ENCODE measurements around the gene ETFRF1. TPM values are rescaled to one million over a fixed set of nuclear protein-coding genes. Genes with fewer than 3 reads are reported as not detected.

The ETFRF1 gene, protein sequence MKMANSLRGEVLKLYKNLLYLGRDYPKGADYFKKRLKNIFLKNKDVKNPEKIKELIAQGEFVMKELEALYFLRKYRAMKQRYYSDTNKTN
- total RNA-seq (2014; rRNA removed; shearing (Covaris generic); ENCODE audit: low replicate concordance), result 12.8 and 16.9 TPM in 2 replicates

DNA sequence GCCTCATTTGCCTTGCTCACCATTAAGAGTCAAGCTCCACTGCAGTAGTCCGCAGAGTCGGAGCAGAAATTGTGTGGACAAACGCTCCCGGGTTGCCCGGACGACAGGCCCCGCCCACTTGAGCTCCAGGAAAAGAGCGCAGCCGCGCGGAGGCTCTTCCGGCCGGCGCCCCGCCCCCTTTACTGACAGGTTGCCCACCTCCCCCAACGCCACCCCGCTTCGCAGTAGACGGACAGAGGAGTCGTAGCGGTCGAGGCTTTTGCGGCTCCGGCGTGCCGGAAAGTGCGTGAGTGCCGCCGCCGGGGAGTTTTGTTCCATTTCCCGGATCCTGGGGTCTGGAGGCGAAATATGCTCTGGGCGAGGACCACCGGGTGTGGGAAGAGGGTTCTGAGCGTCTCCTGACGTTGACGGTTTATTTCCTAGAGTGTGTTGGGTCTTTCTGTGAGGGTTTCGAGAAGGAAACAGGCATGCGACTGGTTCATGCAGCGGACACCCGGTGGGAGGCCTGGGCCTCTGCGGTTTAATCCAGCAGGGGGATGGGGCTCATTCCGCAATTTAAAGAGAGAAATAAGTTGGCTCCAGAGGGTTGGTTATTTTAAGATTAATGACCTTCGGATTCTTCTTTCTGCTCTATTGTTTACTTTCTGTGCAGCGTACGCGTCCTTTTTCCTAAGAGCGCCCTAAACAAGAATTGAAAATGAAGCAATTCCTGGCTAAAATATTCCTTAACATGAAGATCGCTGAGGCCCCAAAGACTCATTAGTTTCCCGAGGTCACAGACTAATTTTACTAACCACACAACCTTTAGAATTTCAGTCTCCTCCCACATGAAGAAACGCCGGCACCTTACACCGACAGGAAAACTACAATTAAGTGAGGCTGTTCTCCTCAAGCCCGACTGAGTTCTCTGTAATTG is at the start of gene ETFRF1, which contains the start of gene DNAI7:
Gene ETFRF1, plus strand, starts transcription at position 182 of the 916 bp plus-strand sequence. CDS start 8,720 bp downstream, outside the sequence.
Gene DNAI7, minus strand, starts transcription at position 105 of the 916 bp plus-strand sequence. Its CDS starts 82 bp downstream, at position 23.
- DNase-seq (ENCODE audit: low read depth), result peak; percentile 92
- in situ Hi-C loops (cut with HindIII; ENCODE audit: low pct_unique_long_range_greater_than_20kb, low sequenced_read_pairs), result no loop called here

DNA sequence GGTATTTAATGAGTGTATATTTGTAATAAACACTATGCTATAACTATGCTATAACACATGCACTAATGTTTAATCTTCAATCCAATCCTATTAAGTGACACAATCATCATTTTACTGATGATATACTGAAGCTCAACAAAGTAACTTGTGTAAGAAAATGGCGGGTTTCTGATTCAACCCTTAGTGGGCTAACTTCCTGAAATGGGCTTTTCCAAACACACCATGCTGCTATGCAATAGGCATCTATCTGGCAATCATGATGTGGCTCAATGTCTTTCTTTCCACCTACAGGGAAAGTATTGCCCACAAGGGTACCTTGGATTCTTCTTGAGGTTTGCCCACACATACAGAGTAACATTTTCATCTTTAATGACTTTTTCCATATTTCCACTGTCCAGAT is 48.4 kb upstream of the ETFRF1 start:
- DNase-seq (ENCODE audit: low read depth), result no peak

DNA sequence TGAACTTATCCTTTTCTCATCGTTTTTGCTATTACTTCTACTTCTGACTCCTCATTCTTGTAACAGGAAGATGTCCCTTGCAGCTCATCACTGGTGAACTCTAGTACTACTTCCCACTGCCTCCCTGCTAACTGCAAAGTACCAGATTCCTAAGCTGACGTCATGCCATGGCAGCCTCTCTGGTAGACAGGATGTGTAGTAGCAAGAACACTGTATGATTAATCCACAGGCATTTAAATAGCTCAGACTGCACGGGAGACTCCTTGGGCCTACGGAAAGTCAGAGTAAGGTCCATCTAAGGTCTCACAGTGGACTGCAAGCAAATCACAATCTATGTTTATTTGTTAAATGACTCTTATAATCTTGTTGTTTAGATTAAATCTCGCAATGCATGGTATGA is 43.6 kb upstream of the ETFRF1 start:
- in situ Hi-C loops (cut with HindIII; ENCODE audit: low pct_unique_long_range_greater_than_20kb, low sequenced_read_pairs), result no loop called here
- peak; percentile 88 for DNase-seq (ENCODE audit: low read depth)

More for the DNA sequence above, 48.4 kb upstream of the ETFRF1 start:
- in situ Hi-C loops (cut with HindIII; ENCODE audit: low pct_unique_long_range_greater_than_20kb, low sequenced_read_pairs), result no loop called here

DNA sequence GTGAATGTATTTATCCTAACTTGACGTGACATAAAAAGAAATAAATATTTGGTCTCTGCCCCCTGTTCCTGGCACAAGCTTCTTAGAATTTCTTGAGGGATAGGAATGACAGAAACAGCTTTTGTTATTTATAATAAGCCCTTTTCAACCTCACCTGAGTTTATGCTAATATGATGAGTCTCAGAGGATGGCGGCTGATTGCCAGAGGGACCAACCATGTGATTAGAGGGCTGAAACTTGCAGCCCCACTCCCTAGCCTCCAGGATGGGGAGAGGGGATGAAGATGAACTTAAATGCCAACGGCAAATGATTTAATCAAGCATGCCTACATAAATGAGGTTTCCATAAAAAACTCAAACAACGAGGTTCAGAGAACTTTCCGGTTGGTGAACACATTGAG is 43.0 kb upstream of the ETFRF1 start:
- in situ Hi-C loops (cut with HindIII; ENCODE audit: low pct_unique_long_range_greater_than_20kb, low sequenced_read_pairs), result no loop called here
- DNase-seq (ENCODE audit: low read depth), result no peak

DNA sequence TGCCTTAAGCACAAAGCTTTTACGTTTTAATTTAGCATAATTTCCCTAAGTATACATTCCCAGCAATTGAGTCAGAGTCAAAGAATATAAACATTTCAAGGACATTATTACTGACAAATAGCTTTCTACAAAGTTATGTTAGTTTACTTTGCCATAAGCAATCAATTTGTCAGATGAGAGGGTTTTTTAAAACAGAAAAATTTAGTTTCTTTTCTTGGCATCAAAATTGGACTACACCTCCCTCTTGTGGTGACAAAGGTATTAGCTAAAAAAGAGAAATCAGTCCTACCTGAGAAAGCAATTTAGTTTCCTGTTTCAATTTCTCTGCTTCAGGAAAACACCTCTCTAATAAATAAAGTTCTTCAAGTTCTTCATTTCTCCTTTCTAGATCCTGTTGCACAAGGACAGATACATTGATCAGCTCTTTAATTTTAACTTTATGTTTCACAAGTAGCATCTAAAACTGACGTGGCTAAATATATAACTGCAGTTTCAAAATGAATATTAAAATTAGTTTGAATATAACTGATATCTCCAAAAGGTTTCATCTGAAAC is 39.9 kb upstream of the ETFRF1 start:
- peak; percentile 25 for DNase-seq (ENCODE audit: low read depth)
- in situ Hi-C loops (cut with HindIII; ENCODE audit: low pct_unique_long_range_greater_than_20kb, low sequenced_read_pairs), result no loop called here

DNA sequence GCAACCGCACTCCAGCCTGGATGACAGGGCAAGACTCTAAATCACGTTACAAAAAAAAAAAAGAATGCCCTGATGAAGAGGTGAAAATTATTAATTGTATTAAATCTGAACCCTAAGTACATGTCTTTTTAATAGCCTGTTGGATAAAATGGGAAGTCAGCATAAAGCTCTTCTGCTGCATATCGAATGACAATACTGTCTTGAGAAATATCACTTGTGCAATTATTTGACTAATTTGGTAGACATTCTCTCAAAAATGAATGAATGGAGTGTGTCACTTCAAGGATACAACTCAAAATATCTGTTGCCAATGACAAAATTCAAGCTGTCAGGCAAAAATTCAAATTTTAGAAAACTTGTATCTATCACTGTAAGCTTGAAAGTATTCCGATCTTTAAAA is 39.0 kb upstream of the ETFRF1 start:
- DNase-seq (ENCODE audit: low read depth), result no peak
- in situ Hi-C loops (cut with HindIII; ENCODE audit: low pct_unique_long_range_greater_than_20kb, low sequenced_read_pairs), result no loop called here

DNA sequence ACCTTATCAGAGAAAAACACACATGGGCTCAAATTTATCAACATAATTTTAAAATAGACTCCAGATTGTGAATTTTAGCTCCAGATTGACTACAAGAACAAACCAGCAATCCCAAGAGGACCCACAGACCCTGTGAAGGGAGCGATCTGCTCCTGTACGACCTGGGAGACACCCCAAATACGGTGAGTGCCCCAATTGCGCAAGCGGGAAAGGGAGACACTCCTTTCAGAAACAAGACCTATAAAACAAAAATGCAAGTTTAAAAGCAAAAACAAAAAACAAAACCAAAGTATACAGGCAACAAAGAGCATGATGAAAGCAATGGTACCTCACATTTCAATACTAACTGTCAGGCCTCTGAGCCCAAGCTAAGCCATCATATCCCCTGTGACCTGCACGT is 32.2 kb upstream of the ETFRF1 start:
- no peak for DNase-seq (ENCODE audit: low read depth)
- in situ Hi-C loops (cut with HindIII; ENCODE audit: low pct_unique_long_range_greater_than_20kb, low sequenced_read_pairs), result no loop called here

DNA sequence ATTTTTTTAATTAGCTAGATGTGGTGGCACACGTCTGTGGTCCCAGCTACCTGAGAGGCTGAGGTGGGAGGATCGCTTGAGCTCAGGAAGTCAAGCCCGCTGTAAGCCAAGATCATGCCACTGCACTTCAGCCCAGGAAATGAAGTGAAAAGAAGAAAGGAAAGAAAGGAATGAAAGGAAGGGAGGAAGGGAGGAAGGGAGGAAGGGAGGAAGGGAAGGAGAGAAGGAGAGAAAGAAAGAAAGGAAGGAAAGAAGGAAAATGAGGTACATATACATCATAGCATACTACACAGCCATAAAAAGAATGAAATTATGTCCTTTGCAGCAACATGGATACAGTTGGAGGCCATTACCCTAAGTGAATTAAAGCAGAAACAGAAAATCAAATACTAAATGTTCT is 12.3 kb upstream of the ETFRF1 start:
- in situ Hi-C loops (cut with HindIII; ENCODE audit: low pct_unique_long_range_greater_than_20kb, low sequenced_read_pairs), result no loop called here
- no peak for DNase-seq (ENCODE audit: low read depth)

DNA sequence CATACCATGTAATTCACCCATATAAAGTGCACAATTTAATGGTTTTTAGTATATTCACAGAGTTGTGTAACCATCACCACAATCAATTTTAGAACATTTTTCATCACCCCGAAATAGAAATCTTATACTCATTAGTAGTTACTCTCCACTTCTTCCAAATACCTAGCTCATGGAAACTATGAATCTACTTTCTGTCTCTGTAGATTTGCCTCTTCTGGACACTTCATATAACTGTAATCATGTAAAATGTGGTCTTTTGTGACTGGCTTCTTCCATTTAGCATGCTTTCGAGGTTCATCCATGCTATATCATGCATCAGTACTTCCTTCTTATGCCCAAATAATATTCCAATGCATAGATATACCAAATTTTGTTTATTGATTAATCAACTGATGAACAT is 10.9 kb upstream of the ETFRF1 start:
- in situ Hi-C loops (cut with HindIII; ENCODE audit: low pct_unique_long_range_greater_than_20kb, low sequenced_read_pairs), result no loop called here
- DNase-seq (ENCODE audit: low read depth), result no peak

DNA sequence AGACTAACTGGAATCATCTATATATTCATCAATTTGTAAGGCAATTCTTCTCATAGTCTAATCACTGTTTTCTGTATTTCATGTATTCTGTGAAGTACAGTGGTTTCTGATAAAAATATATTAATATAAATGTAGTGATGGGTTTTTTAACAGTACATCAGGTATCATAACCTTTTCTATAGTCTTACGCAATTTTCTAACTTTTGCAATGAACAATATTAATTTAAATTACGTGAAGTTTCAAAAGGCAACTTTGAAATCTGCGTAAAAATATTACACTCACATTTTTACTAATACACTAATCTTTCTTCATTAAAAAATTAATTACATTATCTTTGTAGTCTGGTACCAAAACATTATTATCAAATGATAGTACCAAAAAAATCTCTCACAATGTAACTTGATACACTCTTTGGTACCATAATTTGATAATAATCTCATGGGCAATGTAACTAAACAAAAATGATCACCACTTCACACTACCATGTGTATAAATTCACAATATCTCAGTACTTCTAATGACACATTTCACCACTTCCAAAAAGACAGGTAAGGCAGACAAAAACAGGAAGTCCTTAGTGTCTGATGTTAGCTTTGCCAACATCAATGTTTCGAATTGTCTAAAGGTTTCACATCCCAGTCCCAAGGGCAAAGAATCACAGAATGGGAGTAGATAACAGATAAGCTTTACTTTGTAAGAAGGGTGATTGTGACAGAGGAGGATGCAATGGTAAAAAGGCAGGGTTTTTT is 8.8 kb upstream of the ETFRF1 start:
- no peak for DNase-seq (ENCODE audit: low read depth)
- in situ Hi-C loops (cut with HindIII; ENCODE audit: low pct_unique_long_range_greater_than_20kb, low sequenced_read_pairs), result no loop called here

DNA sequence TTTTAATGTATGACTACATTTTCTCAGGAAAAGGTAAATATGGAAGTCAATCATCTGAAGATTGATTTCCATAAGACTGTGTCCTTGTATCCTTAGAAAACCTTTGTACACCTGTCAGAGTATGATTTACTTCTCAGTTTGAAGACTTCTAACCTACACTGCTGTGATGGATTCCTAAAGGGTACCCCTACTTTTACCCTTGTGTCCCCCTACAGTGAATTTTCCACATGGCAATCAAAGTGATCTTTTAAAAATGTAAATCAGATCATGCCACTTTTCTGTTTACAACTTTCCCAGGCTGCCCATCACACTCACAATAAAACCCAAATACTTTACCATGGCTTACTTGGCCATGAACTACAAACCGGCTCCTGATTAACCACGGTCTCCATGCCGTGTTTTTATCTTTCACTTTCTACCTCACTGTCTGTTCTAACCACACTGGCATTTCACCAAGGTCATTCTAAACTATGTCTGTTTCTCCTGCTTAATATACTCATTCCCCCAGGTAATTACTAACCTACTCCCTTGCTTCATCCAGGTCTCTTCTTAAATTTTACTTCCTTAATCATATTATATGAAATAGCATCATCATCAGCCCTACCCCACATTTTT is 8.1 kb upstream of the ETFRF1 start:
- DNase-seq (ENCODE audit: low read depth), result no peak
- in situ Hi-C loops (cut with HindIII; ENCODE audit: low pct_unique_long_range_greater_than_20kb, low sequenced_read_pairs), result no loop called here

DNA sequence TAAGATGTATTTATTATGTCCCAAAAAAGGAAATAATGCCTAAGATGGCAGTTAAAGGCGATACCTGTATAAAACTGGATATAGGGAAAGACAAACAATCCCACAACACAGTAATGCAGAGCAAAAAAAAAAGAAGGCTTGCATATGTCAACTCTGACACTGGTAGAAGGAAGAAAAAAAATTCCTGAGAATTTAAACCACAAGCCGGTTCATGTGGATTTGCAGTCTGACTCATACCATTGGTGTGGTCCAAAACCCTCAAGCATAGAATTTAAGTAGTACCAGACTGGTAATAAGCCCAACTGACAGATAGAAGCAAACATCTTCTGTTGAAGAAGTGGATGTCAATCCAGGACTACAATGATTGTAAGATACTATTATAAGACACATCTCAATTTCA is 7.3 kb upstream of the ETFRF1 start:
- in situ Hi-C loops (cut with HindIII; ENCODE audit: low pct_unique_long_range_greater_than_20kb, low sequenced_read_pairs), result no loop called here
- no peak for DNase-seq (ENCODE audit: low read depth)

DNA sequence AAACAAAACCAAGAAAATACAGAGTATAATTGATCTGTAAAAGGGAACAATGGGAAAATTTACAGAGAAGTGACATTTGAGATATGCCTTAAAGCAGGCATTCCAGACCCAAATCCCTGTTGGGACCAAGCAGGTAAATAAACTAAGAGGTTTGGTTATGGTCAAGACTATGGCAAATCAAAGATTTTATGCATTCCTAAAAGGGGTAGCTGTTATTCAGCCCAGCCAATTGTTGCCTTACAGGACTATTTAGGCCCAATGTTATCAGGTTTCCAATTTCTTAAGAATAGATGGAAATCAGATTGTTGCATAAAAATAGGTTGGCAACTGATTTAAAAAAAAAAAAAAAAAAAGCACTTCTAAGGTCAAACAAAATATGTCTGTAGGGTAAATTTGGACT is 5.4 kb upstream of the ETFRF1 start:
- in situ Hi-C loops (cut with HindIII; ENCODE audit: low pct_unique_long_range_greater_than_20kb, low sequenced_read_pairs), result no loop called here
- DNase-seq (ENCODE audit: low read depth), result no peak

DNA sequence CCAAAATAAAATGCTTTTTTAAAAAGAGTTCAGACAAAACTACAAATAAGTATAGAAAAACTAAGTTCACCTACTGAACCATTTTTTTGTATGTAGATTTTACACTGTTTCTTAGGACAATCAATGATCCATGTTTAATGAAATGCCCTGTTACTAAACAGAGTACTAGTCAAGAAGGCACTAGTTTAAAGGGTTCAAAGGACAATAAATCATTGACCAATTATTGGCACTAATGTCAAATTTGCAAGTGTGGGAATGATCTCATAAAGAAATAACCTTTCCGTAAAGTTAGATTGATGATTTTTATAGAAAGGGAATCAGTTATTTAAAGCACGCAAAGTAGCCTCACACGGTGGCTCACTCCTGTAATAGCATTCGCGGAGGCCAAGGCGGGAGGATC is 4.2 kb upstream of the ETFRF1 start:
- in situ Hi-C loops (cut with HindIII; ENCODE audit: low pct_unique_long_range_greater_than_20kb, low sequenced_read_pairs), result no loop called here
- DNase-seq (ENCODE audit: low read depth), result no peak

DNA sequence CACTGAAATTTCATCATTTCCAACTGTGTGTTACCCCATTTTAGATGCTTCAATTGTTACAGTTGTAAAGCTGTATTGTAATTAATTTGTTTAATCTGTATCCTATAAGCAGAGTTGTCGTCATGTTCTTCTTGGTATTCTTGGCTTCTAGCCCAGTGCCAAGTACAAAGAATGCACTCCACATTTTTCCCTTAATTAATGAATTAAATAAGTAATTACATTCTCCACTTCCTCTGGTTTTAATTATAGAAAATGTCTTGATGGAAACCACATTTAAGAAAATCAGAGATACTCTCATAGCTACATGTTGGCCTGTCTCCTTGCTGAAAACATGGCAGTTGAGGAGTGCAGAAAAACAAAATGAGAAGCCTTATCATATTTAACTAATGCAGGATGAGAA is 823 bp upstream of the ETFRF1 start:
- DNase-seq (ENCODE audit: low read depth), result no peak
- in situ Hi-C loops (cut with HindIII; ENCODE audit: low pct_unique_long_range_greater_than_20kb, low sequenced_read_pairs), result no loop called here

DNA sequence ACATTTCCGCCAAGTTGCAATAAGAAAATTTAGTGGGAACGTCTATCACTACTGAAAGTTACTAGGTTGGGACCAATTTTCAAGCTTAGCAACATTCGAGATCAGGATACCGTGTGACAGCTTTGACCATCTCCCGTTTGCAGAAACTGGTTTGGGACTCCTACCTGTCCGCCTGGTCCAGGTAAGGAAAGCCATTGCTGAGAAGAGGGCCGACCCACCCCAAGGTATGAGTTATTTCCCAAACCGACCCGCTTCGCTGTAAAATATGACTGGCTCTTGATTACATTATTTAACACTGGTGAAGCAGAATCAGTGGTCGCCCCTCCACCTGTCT is 348 bp upstream of the ETFRF1 start:
- no peak for DNase-seq (ENCODE audit: low read depth)
- in situ Hi-C loops (cut with HindIII; ENCODE audit: low pct_unique_long_range_greater_than_20kb, low sequenced_read_pairs), result no loop called here

DNA sequence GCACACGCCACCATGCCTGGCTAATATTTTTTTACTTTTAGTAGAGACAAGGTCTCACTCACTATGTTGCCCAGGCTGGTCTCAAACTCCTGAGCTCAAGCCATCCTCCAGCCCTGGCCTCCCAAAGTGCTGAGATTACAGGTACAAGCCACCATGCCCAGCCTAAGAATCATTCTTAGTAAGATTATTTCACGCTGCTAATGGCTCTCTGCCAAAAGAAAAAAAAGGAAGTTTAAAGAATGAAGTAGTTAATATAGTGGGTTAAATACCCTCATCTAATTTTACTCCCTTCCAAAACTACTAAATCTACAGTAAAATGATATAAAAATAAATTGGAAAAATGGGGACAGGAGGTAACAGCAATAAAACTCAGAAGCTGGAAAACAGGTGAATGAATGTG is 2.6 kb downstream of the ETFRF1 start:
- in situ Hi-C loops (cut with HindIII; ENCODE audit: low pct_unique_long_range_greater_than_20kb, low sequenced_read_pairs), result no loop called here
- DNase-seq (ENCODE audit: low read depth), result no peak

DNA sequence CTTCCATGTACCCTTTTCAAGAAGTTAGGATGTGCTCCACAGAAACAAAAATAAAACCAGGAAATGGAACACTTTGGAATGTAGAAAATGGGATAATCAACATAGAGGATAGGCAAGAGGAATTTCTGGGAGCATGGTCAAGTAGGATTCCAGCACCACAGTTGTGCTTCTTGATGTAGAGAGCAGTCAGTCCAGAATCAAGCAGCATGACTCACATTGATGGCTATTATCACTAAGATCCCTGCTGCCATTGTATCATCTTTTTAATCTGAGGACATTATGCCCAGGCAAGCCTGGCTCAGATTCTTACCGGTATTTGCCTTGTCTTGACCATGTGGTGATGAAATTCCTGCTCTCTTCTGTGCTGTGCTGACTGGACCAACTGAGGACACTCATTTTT is 5.7 kb downstream of the ETFRF1 start:
- DNase-seq (ENCODE audit: low read depth), result no peak
- in situ Hi-C loops (cut with HindIII; ENCODE audit: low pct_unique_long_range_greater_than_20kb, low sequenced_read_pairs), result no loop called here

DNA sequence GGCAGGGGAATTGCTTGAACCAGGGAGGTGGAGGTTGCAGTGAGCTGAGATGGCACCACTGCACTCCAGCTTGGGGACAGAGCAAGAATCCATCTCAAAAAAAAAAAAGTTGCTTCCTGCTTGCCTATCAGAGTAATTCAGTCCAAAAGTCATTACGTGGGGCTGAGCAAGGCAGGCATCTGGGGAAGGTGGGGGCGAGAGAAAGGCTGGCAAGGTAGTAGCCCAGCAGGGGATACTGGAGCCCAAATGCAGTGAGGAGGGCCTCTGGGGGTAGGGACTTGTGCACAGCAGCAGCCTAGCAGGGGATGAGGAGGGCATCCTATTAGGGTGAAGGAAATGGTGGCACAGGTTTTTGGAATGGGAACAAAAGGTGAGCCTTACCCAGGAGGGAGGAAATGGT is 7.1 kb downstream of the ETFRF1 start:
- DNase-seq (ENCODE audit: low read depth), result no peak
- in situ Hi-C loops (cut with HindIII; ENCODE audit: low pct_unique_long_range_greater_than_20kb, low sequenced_read_pairs), result no loop called here
